H1 (cell line): Measurements from ENCODE around the gene TBC1D4. TPM values are rescaled to one million over a fixed set of nuclear protein-coding genes. Genes with fewer than 3 reads are reported as not detected.

Experiments used
- CTCF ChIA-PET: fragments of 300-600 bp; sonication (Branson Sonifier 250); formaldehyde crosslinking; loops from one replicate; lab custom pipeline; 2021; ENCODE audit not compliant: partially characterized antibody; lab: Charles Lee
- POLR2A ChIA-PET: fragments of 300-600 bp; sonication (Branson Sonifier 250); formaldehyde crosslinking; loops from one replicate; lab custom pipeline; 2021; ENCODE audit warnings: inconsistent platforms; ENCODE audit not compliant: partially characterized antibody; lab: Charles Lee
- DNase-seq, 2 experiments: peaks; one replicate each; pipeline versions ENCODE4 v3.0.0 to v3.0.0-alpha.2; 2010 to 2022; ENCODE audit warnings: low spot score in 2 of 2, low read depth in 1 of 2, mixed read lengths in 1 of 2
- FAIRE-seq: peaks from 2 replicates; lab custom pipeline; 2011; peaks lifted over from hg19 to GRCh38; lab: Jason Lieb, UNC
- H2AFZ ChIP-seq: 2 replicates; pipeline ENCODE4 v1.8.1; 2012; ENCODE audit warnings: low read length, inconsistent platforms
- H2AK5ac ChIP-seq: 2 replicates; pipeline ENCODE4 v1.6.1; 2013; ENCODE audit warnings: low read depth, low read length
- H2BK120ac ChIP-seq: replicated peaks from 2 replicates; pipeline ENCODE3; 2013; ENCODE audit warnings: low read depth, low read length, inconsistent platforms
- H2BK12ac ChIP-seq: 2 replicates; pipeline ENCODE4 v1.6.1; 2013; ENCODE audit warnings: low read depth, low read length
- H2BK15ac ChIP-seq: 2 replicates; pipeline ENCODE4 v1.6.1; 2013; ENCODE audit warnings: low read length
- H2BK20ac ChIP-seq: 2 replicates; pipeline ENCODE4 v1.6.1; 2013; ENCODE audit warnings: low read length
- H2BK5ac ChIP-seq: 2 replicates; pipeline ENCODE4 v1.6.1; 2013; ENCODE audit warnings: low read depth, low read length
- H3K14ac ChIP-seq: 2 replicates; pipeline ENCODE4 v1.6.1; 2013; ENCODE audit warnings: inconsistent platforms; ENCODE audit not compliant: insufficient read length
- H3K18ac ChIP-seq: 2 replicates; pipeline ENCODE4 v1.6.1; 2013; ENCODE audit warnings: low read length; ENCODE audit errors: extremely low read depth
- H3K23ac ChIP-seq: 2 replicates; pipeline ENCODE4 v1.6.1; 2013; ENCODE audit warnings: inconsistent platforms; ENCODE audit not compliant: insufficient read length
- H3K23me2 ChIP-seq: 2 replicates; pipeline ENCODE4 v1.6.1; 2013; ENCODE audit warnings: low read depth, low read length
- H3K27ac ChIP-seq: 2 replicates; pipeline ENCODE4 v1.6.1; 2011; ENCODE audit warnings: low read depth, low read length, inconsistent platforms
- H3K27me3 ChIP-seq, 4 experiments: replicated peaks in 1 of 4; 1 replicate in 1 of 4; 2 replicates in 3 of 4; pipeline versions ENCODE4 v1.6.1 to v1.8.1; 2011 to 2013; ENCODE audit warnings: low read length in 3 of 4, mild to moderate bottlenecking in 3 of 4, inconsistent platforms in 2 of 4, mixed read lengths in 2 of 4, moderate library complexity in 1 of 4; ENCODE audit not compliant: control insufficient read depth in 3 of 4, insufficient read depth in 3 of 4; ENCODE audit errors: extremely low read depth in 1 of 4
- H3K36me3 ChIP-seq, 4 experiments: 2 replicates each; pipeline versions ENCODE4 v1.6.1 to v1.8.1; 2011 to 2013; ENCODE audit warnings: mild to moderate bottlenecking in 4 of 4, low read length in 3 of 4, moderate library complexity in 2 of 4, control low read depth in 1 of 4, inconsistent platforms in 1 of 4; ENCODE audit not compliant: insufficient read depth in 4 of 4, control insufficient read depth in 2 of 4
- H3K4ac ChIP-seq: replicated peaks from 2 replicates; pipeline ENCODE3; 2013; ENCODE audit warnings: low read length, low read depth, mixed read lengths, inconsistent platforms; ENCODE audit not compliant: insufficient read length
- H3K4me1 ChIP-seq, 4 experiments: replicated peaks in 1 of 4; 1 replicate in 1 of 4; 2 replicates in 3 of 4; pipeline versions ENCODE4 v1.6.1 to v1.8.1; 2011 to 2013; ENCODE audit warnings: low read length in 3 of 4, inconsistent platforms in 2 of 4, mixed read lengths in 1 of 4; ENCODE audit not compliant: insufficient read depth in 4 of 4, control insufficient read depth in 3 of 4
- H3K4me2 ChIP-seq, 2 experiments: 2 replicates each; pipeline versions ENCODE4 v1.6.1 to v1.8.1; 2011 to 2013; ENCODE audit warnings: low read depth in 2 of 2, low read length in 2 of 2, control low read depth in 1 of 2, inconsistent platforms in 1 of 2, mild to moderate bottlenecking in 1 of 2; ENCODE audit not compliant: insufficient read depth in 1 of 2
- H3K4me3 ChIP-seq, 4 experiments: fragments of 200-600, 300-600 bp in 1 of 4; sonication (generic), shearing (Covaris generic), sonication (Bioruptor Twin) in 1 of 4; 2 replicates each; pipeline versions ENCODE4 v1.5.1 to v1.8.1; 2011 to 2016; ENCODE audit warnings: low read length in 4 of 4, low read depth in 3 of 4, control low read depth in 2 of 4, inconsistent platforms in 2 of 4, mild to moderate bottlenecking in 2 of 4, mixed read lengths in 1 of 4, moderate library complexity in 1 of 4; ENCODE audit not compliant: insufficient read depth in 2 of 4; ENCODE audit errors: extremely low read depth in 1 of 4
- H3K56ac ChIP-seq: replicated peaks from 2 replicates; pipeline ENCODE3; 2013; ENCODE audit warnings: low read depth, mild to moderate bottlenecking, mixed read lengths, low read length, inconsistent platforms; ENCODE audit not compliant: insufficient read length
- H3K79me1 ChIP-seq: 2 replicates; pipeline ENCODE4 v1.6.1; 2013; ENCODE audit warnings: low read depth, low read length, control low read depth
- H3K79me2 ChIP-seq, 2 experiments: 2 replicates each; pipeline versions ENCODE4 v1.6.1 to v1.8.1; 2012 to 2013; ENCODE audit warnings: low read length in 2 of 2, mild to moderate bottlenecking in 2 of 2, inconsistent platforms in 1 of 2; ENCODE audit not compliant: insufficient read depth in 2 of 2, control insufficient read depth in 1 of 2
- H3K9ac ChIP-seq, 4 experiments: replicated peaks in 1 of 4; 1 replicate in 1 of 4; 2 replicates in 3 of 4; pipeline versions ENCODE4 v1.6.1 to v1.8.1; 2011 to 2013; ENCODE audit warnings: low read depth in 3 of 4, low read length in 3 of 4, control low read depth in 2 of 4, mild to moderate bottlenecking in 2 of 4, moderate library complexity in 2 of 4, inconsistent platforms in 1 of 4; ENCODE audit errors: extremely low read depth in 1 of 4
- H3K9me3 ChIP-seq, 2 experiments: 2 replicates each; pipeline versions ENCODE4 v1.6.1 to v1.8.1; 2012 to 2013; ENCODE audit warnings: mild to moderate bottlenecking in 2 of 2, moderate library complexity in 2 of 2, control low read depth in 1 of 2, inconsistent platforms in 1 of 2, low read depth in 1 of 2, low read length in 1 of 2, mixed read lengths in 1 of 2; ENCODE audit not compliant: insufficient read depth in 2 of 2
- H4K20me1 ChIP-seq, 2 experiments: replicated peaks in 1 of 2; 2 replicates each; pipeline versions ENCODE3 to v1.8.1; 2011 to 2013; ENCODE audit warnings: inconsistent platforms in 2 of 2, low read length in 2 of 2, mild to moderate bottlenecking in 1 of 2; ENCODE audit not compliant: insufficient read depth in 2 of 2, control insufficient read depth in 1 of 2
- H4K5ac ChIP-seq: 2 replicates; pipeline ENCODE4 v1.6.1; 2013; ENCODE audit warnings: low read length, low read depth, mixed read lengths, inconsistent platforms; ENCODE audit not compliant: insufficient read length
- H4K8ac ChIP-seq: 2 replicates; pipeline ENCODE4 v1.8.0; 2013; ENCODE audit warnings: mild to moderate bottlenecking, moderate library complexity, low read length, inconsistent platforms; ENCODE audit not compliant: insufficient read depth; ENCODE audit errors: extremely low read depth
- H4K91ac ChIP-seq: replicated peaks from 2 replicates; pipeline ENCODE3; 2013; ENCODE audit warnings: low read length, mixed read lengths, inconsistent platforms; ENCODE audit not compliant: insufficient read length
- BACH1 ChIP-seq: IDR thresholded peaks from 2 replicates; pipeline ENCODE4 v1.6.1; 2012; ENCODE audit warnings: low read length, improper control_type of control experiment
- CHD1 ChIP-seq: IDR thresholded peaks from 2 replicates; pipeline ENCODE4 v1.6.1; 2012; ENCODE audit warnings: low read depth, low read length, improper control_type of control experiment
- GABPA ChIP-seq: IDR thresholded peaks from 2 replicates; pipeline ENCODE4 v1.6.1; 2011; ENCODE audit warnings: mild to moderate bottlenecking, low read length, moderate library complexity, borderline replicate concordance; ENCODE audit not compliant: insufficient read depth
- POU5F1 ChIP-seq: IDR thresholded peaks from 2 replicates; pipeline ENCODE4 v1.6.1; 2011; ENCODE audit warnings: low read depth, mild to moderate bottlenecking, low read length, moderate library complexity
- RFX5 ChIP-seq: IDR thresholded peaks from 2 replicates; pipeline ENCODE4 v1.6.1; 2011; ENCODE audit warnings: low read depth, low read length, improper control_type of control experiment, borderline replicate concordance
- RNF2 ChIP-seq: fragments of 200-900, 300-1000 bp; sonication (generic); IDR thresholded peaks from 2 replicates; pipeline ENCODE4 v1.7.1; 2016; ENCODE audit warnings: borderline replicate concordance, low read depth, mild to moderate bottlenecking, antibody characterized with exemption, low read length; ENCODE audit not compliant: poor library complexity, severe bottlenecking; ENCODE audit errors: missing control alignments
- SIX5 ChIP-seq: IDR thresholded peaks from 2 replicates; pipeline ENCODE4 v1.6.1; 2011; ENCODE audit warnings: mild to moderate bottlenecking, low read depth, low read length
- SP1 ChIP-seq: IDR thresholded peaks from 2 replicates; pipeline ENCODE4 v1.6.1; 2011; ENCODE audit warnings: low read depth, low read length
- TAF1 ChIP-seq: IDR thresholded peaks from 2 replicates; pipeline ENCODE4 v1.6.1; 2011; ENCODE audit warnings: mild to moderate bottlenecking, low read depth, low read length
- TBP ChIP-seq: IDR thresholded peaks from 2 replicates; pipeline ENCODE4 v1.6.1; 2011; ENCODE audit warnings: low read depth, low read length, improper control_type of control experiment
- WGBS, 2 experiments: shearing (Covaris generic) in 1 of 2; methylation state at CpG; one replicate each; pipeline versions ENCODE4 v1.1.6 to v1.1.7; 2013 to 2015; ENCODE audit warnings: low lambda C conversion rate in 2 of 2, mixed read lengths in 2 of 2, inconsistent platforms in 1 of 2, low coverage in 1 of 2, missing lambda C conversion rate in 1 of 2; ENCODE audit not compliant: insufficient replicate concordance in 2 of 2, insufficient coverage in 1 of 2, insufficient read length in 1 of 2; ENCODE audit errors: extremely low coverage in 1 of 2, missing lambda C conversion rate in 1 of 2; 5-methylcytosine and 5-hydroxymethylcytosine counted together
- polyA plus RNA-seq, 7 experiments: library from polyadenylated mRNA; depleted of rRNA in 3 of 7; stranded (reverse) in 5 of 7; unstranded in 2 of 7; fragments of >200 nt in 5 of 7; fragments of 200-250 nt in 2 of 7; gene quantifications; 1 replicate in 5 of 7; 2 replicates in 1 of 7; 4 replicates in 1 of 7; pipeline versions ENCODE4 v1.2.1 to v1.2.3, GENCODE V29; 2011 to 2013; ENCODE audit warnings: missing spikeins in 2 of 7, mixed read lengths in 2 of 7
- total RNA-seq: library from RNA; stranded (reverse); fragmentation: NEBNext Ultra II Directional; extraction: Animal tissue kit (Norgen Biotek cat#: 25700); gene quantifications from 2 replicates; pipeline ENCODE4 v1.2.1, GENCODE V29; 2021
- TF ChIP-seq, protein P1 (sequence below): IDR thresholded peaks from 2 replicates; pipeline ENCODE4 v1.6.1; 2012; ENCODE audit warnings: low read length, inconsistent platforms

Gene TBC1D4
- total and polyA plus RNA-seq, 2 of the 8 experiments (the other 6 are each of a cell fraction or from before 2014, with no cell fraction given): 16.7 to 39.0 TPM

DNA sequence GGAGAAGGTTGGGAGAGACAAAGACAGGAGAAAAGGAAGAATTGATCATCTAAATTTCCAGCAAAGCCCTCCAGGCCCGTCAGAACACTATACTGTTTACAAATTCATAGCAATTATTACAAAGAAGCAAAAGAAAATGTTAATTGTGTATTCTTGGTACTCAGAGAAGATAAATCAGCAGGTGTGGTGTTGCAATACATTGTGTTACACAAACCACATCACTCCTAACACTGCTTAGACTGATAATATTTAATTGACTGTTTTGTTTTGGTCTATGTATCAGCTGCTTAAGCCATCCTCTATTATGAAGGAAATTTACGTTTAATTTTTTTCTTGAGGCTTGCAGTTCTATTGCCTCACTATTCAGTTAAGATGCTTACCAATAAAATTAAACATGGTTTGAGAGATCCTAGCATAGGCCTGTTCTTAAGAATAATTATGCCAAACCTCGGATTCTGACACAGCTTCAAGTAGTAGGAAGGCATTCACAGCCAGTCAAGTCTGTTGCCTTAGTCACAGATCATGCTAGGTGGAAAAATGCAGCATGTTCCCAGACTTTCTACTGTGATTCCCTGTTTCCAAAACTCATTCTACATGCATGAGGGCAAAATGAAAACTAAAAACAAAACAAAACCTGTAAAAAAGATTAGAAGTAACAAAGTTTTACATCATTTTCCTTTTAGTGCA, 129.2 kb downstream of the TBC1D4 start:
- Histone ChIP-seq H2BK5ac (no peak overlapping the region), H3K4me2 (no peak overlapping the region), H3K36me3 (peaks cover 0 to 8% (median 3%) of the 10 kb centered on the region in 4 experiments; a peak in 3 of 8 replicates), H3K4ac (no peak overlapping the region), H3K4me3 (no peak overlapping the region; a peak in 1 of 8 replicates), H3K56ac (no peak overlapping the region), H2BK15ac (no peak overlapping the region), H3K4me1 (no peaks in the 10 kb centered on the region), H3K79me2 (no peaks in the 10 kb centered on the region), H4K20me1 (no peaks in the 10 kb centered on the region), H3K14ac (no peak overlapping the region), H2BK12ac (no peak overlapping the region), H3K23me2 (no peaks in the 10 kb centered on the region), H2BK120ac (no peak overlapping the region), H3K79me1 (no peaks in the 10 kb centered on the region), H3K9ac (no peak overlapping the region), H2AFZ (no peak overlapping the region), H3K27me3 (no peaks in the 10 kb centered on the region), H3K9me3 (0 out of 4 replicates have a peak, but pooled peaks cover 0 to 4% of the 10 kb centered on the region in 2 experiments), H2BK20ac (no peak overlapping the region), H4K8ac (no peak overlapping the region), H2AK5ac (no peak overlapping the region), H4K5ac (no peak overlapping the region), H4K91ac (no peak overlapping the region), H3K23ac (no peak overlapping the region), H3K18ac (no peak overlapping the region), H3K27ac (no peak overlapping the region)
- CTCF ChIA-PET: interaction anchor here (0.6 to 1.4 kb wide), 3 partner anchors 15 to 23 kb away, joined by 3 to 4 read pairs (median 3); no protein-coding TSS in a partner anchor
- FAIRE-seq (no peak), DNase-seq (no peak)
- POLR2A ChIA-PET: no interaction called here
- WGBS, 2 experiments: 91% methylated on average over 3 of the region's 3 CpGs; no CpG with 5 or more reads in 1 of the 2 experiments
- TF ChIP-seq RNF2: no peak
- TF ChIP-seq SP1: no peak
- TF ChIP-seq SIX5: no peak
- no peak for TF ChIP-seq CHD1
- TF ChIP-seq TBP: no peak
- TF ChIP-seq TAF1: no peak
- no peak for TF ChIP-seq RFX5
- TF ChIP-seq, protein P1, sequence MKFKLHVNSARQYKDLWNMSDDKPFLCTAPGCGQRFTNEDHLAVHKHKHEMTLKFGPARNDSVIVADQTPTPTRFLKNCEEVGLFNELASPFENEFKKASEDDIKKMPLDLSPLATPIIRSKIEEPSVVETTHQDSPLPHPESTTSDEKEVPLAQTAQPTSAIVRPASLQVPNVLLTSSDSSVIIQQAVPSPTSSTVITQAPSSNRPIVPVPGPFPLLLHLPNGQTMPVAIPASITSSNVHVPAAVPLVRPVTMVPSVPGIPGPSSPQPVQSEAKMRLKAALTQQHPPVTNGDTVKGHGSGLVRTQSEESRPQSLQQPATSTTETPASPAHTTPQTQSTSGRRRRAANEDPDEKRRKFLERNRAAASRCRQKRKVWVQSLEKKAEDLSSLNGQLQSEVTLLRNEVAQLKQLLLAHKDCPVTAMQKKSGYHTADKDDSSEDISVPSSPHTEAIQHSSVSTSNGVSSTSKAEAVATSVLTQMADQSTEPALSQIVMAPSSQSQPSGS: no peak
- no peak for TF ChIP-seq GABPA
- no peak for TF ChIP-seq BACH1
- TF ChIP-seq POU5F1: no peak
